ENCODE measurements around the gene NUBPL.

The NUBPL gene

GRCh38 chr14:31770271-31770670 is 209.1 kb downstream of the NUBPL start:
- TF ChIP-seq ZFX (IDR thresholded peaks at IDR 0.05; ENCODE audit: borderline replicate concordance) (no peak), CTCF (IDR thresholded peaks at IDR 0.05) (no peak)
- H3K27ac ChIP-seq, result no peak overlapping the region

- H3K27ac ChIP-seq, result no peak overlapping the region
- TF ChIP-seq CTCF (IDR thresholded peaks at IDR 0.05) (no peak), ZFX (IDR thresholded peaks at IDR 0.05; ENCODE audit: borderline replicate concordance) (no peak)
Measured at GRCh38 chr14:31774567-31774966, 213.4 kb downstream of the NUBPL start.

GRCh38 chr14:31777312-31777711 is 216.1 kb downstream of the NUBPL start:
- no peak for TF ChIP-seq CTCF (IDR thresholded peaks at IDR 0.05)
- no peak for TF ChIP-seq ZFX (IDR thresholded peaks at IDR 0.05; ENCODE audit: borderline replicate concordance)
- H3K27ac ChIP-seq, result no peak overlapping the region

- TF ChIP-seq ZFX (IDR thresholded peaks at IDR 0.05; ENCODE audit: borderline replicate concordance) (no peak), CTCF (IDR thresholded peaks at IDR 0.05) (no peak)
Measured at GRCh38 chr14:31781578-31781977, 220.4 kb downstream of the NUBPL start.

GRCh38 chr14:31785574-31785973 is 224.4 kb downstream of the NUBPL start:
- H3K27ac ChIP-seq, result no peak overlapping the region
- TF ChIP-seq ZFX (IDR thresholded peaks at IDR 0.05; ENCODE audit: borderline replicate concordance) (no peak), CTCF (IDR thresholded peaks at IDR 0.05) (no peak)

More at GRCh38 chr14:31781578-31781977, 220.4 kb downstream of the NUBPL start:
- no peak overlapping the region for H3K27ac ChIP-seq

GRCh38 chr14:31787377-31787776 is 226.2 kb downstream of the NUBPL start:
- TF ChIP-seq CTCF (IDR thresholded peaks at IDR 0.05) (no peak), ZFX (IDR thresholded peaks at IDR 0.05; ENCODE audit: borderline replicate concordance) (no peak)
- no peak overlapping the region for H3K27ac ChIP-seq

- no peak overlapping the region for H3K27ac ChIP-seq
- TF ChIP-seq CTCF (IDR thresholded peaks at IDR 0.05) (peak; percentile 20; the same call in 1 of the 2 replicates), ZFX (IDR thresholded peaks at IDR 0.05; ENCODE audit: borderline replicate concordance) (no peak)
Measured at GRCh38 chr14:31788340-31788739, 227.1 kb downstream of the NUBPL start.

Data from 22Rv1 (cell line).